Measurements from ENCODE around the gene USP17L26.
"Not testable (repeated sequence)": the region's sequence is repeated elsewhere in the genome, so short reads cannot be mapped to it uniquely, and the experiment has no call there.

USP17L26 gene, protein sequence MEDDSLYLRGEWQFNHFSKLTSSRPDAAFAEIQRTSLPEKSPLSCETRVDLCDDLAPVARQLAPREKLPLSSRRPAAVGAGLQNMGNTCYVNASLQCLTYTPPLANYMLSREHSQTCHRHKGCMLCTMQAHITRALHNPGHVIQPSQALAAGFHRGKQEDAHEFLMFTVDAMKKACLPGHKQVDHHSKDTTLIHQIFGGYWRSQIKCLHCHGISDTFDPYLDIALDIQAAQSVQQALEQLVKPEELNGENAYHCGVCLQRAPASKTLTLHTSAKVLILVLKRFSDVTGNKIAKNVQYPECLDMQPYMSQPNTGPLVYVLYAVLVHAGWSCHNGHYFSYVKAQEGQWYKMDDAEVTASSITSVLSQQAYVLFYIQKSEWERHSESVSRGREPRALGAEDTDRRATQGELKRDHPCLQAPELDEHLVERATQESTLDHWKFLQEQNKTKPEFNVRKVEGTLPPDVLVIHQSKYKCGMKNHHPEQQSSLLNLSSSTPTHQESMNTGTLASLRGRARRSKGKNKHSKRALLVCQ

DNA sequence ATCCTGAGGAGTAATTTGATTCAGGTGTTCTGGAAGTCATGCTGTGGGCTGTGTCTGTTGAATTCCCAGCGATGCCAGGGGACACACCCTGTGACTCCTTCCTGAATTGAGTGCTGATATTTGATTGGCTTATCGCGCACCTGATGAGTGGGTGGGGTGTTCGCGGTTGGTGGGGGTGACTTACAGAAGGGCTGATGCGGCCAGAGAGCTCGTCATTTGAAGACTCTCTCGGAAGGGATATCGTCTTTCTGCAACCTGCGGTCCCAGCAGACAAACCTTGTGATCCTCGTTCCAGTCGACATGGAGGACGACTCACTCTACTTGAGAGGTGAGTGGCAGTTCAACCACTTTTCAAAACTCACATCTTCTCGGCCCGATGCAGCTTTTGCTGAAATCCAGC lies at the start of gene USP17L26:
TSS of gene USP17L26 (plus strand) at position 301 of the 400 bp plus-strand sequence. CDS start at position 301, 0 bp downstream.
- not testable (repeated sequence) for DNase-seq

DNA sequence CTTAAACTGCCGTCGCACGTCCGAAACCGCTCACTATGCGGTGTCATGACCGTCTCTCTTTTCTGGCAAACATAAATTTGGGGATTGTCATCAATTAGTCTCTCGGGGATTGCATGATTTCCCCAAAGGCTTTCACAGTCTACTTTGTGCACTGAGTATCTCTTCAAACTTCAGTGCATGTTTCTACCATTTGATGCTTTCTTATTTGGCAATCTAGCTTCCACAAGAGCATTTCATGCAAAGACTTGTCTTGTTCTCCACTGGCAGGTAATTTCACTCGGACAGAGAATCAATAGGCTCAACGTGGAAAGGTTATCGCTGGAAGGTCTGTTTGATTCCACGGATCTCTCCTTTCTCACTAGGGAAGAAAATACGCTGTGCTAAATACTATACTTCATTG lies 10.3 kb upstream of the USP17L26 start:
- not testable (repeated sequence) for DNase-seq

- DNase-seq: not testable (repeated sequence)
Measured at GRCh38 chr4:9324865-9325264, 9.6 kb upstream of the USP17L26 start, which contains the start of gene USP17L24. Gene USP17L24 (plus strand): TSS chr4:9325165. CDS start chr4:9325165, 0 bp downstream.

DNA sequence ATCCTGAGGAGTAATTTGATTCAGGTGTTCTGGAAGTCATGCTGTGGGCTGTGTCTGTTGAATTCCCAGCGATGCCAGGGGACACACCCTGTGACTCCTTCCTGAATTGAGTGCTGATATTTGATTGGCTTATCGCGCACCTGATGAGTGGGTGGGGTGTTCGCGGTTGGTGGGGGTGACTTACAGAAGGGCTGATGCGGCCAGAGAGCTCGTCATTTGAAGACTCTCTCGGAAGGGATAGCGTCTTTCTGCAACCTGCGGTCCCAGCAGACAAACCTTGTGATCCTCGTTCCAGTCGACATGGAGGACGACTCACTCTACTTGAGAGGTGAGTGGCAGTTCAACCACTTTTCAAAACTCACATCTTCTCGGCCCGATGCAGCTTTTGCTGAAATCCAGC lies 4.8 kb upstream of the USP17L26 start, which contains the start of gene USP17L25:
TSS of gene USP17L25 (plus strand) at position 301 of the 400 bp plus-strand sequence. CDS start at position 301, 0 bp downstream.
- DNase-seq: not testable (repeated sequence)

DNA sequence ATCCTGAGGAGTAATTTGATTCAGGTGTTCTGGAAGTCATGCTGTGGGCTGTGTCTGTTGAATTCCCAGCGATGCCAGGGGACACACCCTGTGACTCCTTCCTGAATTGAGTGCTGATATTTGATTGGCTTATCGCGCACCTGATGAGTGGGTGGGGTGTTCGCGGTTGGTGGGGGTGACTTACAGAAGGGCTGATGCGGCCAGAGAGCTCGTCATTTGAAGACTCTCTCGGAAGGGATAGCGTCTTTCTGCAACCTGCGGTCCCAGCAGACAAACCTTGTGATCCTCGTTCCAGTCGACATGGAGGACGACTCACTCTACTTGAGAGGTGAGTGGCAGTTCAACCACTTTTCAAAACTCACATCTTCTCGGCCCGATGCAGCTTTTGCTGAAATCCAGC lies 4.6 kb downstream of the USP17L26 start, which contains the start of gene USP17L5:
TSS of gene USP17L5 (plus strand) at position 301 of the 400 bp plus-strand sequence. CDS start at position 301, 0 bp downstream.
- DNase-seq: not testable (repeated sequence)

GRCh38 chr4:9343848-9344247 lies 9.4 kb downstream of the USP17L26 start, which contains the start of gene USP17L27:
Gene USP17L27 (plus strand): TSS chr4:9344148. CDS start chr4:9344148, 0 bp downstream.
- not testable (repeated sequence) for DNase-seq

DNA sequence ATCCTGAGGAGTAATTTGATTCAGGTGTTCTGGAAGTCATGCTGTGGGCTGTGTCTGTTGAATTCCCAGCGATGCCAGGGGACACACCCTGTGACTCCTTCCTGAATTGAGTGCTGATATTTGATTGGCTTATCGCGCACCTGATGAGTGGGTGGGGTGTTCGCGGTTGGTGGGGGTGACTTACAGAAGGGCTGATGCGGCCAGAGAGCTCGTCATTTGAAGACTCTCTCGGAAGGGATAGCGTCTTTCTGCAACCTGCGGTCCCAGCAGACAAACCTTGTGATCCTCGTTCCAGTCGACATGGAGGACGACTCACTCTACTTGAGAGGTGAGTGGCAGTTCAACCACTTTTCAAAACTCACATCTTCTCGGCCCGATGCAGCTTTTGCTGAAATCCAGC lies 14.1 kb downstream of the USP17L26 start, which contains the start of gene USP17L28:
TSS of gene USP17L28 (plus strand) at position 301 of the 400 bp plus-strand sequence. CDS start at position 301, 0 bp downstream.
- DNase-seq: not testable (repeated sequence)

- DNase-seq: not testable (repeated sequence)
Measured at GRCh38 chr4:9350866-9351265, 16.4 kb downstream of the USP17L26 start.

DNA sequence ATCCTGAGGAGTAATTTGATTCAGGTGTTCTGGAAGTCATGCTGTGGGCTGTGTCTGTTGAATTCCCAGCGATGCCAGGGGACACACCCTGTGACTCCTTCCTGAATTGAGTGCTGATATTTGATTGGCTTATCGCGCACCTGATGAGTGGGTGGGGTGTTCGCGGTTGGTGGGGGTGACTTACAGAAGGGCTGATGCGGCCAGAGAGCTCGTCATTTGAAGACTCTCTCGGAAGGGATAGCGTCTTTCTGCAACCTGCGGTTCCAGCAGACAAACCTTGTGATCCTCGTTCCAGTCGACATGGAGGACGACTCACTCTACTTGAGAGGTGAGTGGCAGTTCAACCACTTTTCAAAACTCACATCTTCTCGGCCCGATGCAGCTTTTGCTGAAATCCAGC lies 18.9 kb downstream of the USP17L26 start, which contains the start of gene USP17L29:
TSS of gene USP17L29 (plus strand) at position 301 of the 400 bp plus-strand sequence. CDS start at position 301, 0 bp downstream.
- not testable (repeated sequence) for DNase-seq

DNA sequence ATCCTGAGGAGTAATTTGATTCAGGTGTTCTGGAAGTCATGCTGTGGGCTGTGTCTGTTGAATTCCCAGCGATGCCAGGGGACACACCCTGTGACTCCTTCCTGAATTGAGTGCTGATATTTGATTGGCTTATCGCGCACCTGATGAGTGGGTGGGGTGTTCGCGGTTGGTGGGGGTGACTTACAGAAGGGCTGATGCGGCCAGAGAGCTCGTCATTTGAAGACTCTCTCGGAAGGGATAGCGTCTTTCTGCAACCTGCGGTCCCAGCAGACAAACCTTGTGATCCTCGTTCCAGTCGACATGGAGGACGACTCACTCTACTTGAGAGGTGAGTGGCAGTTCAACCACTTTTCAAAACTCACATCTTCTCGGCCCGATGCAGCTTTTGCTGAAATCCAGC lies 28.4 kb downstream of the USP17L26 start, which contains the start of gene USP17L30:
TSS of gene USP17L30 (plus strand) at position 301 of the 400 bp plus-strand sequence. CDS start at position 301, 0 bp downstream.
- DNase-seq: not testable (repeated sequence)

DNA sequence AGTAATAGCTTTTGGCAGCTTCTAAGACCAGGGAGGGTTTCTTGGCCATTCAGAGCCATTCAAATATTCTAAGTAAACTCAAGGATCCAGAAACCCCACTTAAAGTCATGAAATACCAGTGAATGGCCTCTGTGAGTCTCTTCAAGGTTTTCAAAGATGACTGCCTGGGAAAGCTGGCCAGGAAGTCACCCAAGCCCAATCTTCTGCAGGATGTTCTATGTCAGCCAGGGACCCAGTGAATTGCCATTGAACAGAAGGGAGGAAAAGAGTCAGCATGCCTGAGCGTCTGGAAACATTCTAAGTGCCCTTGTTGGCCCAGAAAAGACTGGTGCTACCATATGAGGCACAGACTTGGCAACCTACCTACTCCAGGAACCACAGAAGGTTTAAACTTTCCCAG lies 45.4 kb downstream of the USP17L26 start:
- DNase-seq: not testable (repeated sequence)

GRCh38 chr4:9381012-9381534 lies 46.6 kb downstream of the USP17L26 start:
- DNase-seq: not testable (repeated sequence)

DNA sequence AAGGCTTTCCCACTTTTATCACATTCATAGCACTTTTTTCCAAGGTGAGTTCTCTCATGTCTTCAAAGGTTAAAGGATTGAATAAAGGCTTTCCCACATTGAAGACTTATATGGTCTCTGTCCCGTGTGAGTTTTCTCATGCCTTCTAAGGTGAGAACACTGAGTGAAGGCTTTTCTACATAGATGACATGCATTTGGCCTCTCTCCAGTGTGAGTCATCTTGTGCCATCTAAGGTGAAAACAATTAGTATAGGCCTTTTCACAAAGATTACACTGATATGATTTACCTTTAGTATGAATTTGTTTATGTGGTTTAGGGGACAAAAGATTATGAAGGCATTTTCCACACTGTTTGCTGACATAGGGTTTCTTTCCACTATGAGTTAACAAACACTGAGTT lies 49.7 kb downstream of the USP17L26 start:
- DNase-seq: no peak

Data from NCI-H2171 treated with DMSO at 0.1 percent for 48 hours (cell line).